ENCODE measurements around the gene ADAMTS16. TPM values are rescaled to one million over a fixed set of nuclear protein-coding genes. Genes with fewer than 3 reads are reported as not detected.

The ADAMTS16 gene
- total and polyA plus RNA-seq, 9 of the 15 experiments (the other 6 are each of a cell fraction or from before 2014, with no cell fraction given): not detected

- Histone ChIP-seq H3K27ac (ENCODE audit: extremely low read depth, low read depth, low read length) (no peak overlapping the region), H2AFZ (ENCODE audit: low read depth, low read length) (no peak overlapping the region), H3K9me1 (ENCODE audit: control insufficient read depth, insufficient read depth, low read length) (no peaks in the 10 kb centered on the region), H3K9me3 (replicated peaks; ENCODE audit: control insufficient read depth, insufficient read depth, low read depth, low read length) (no peaks in the 10 kb centered on the region), H3K4me2 (ENCODE audit: insufficient read depth, low read length) (no peak overlapping the region), H3K36me3 (ENCODE audit: control insufficient read depth, insufficient read depth, low read length) (no peaks in the 10 kb centered on the region), H3K79me2 (ENCODE audit: control insufficient read depth, insufficient read depth, low read length) (no peaks in the 10 kb centered on the region), H3K4me3 (no peak overlapping the region), H3K27me3 (ENCODE audit: control insufficient read depth in 2 of 2, insufficient read depth in 2 of 2, low read length in 2 of 2) (peaks cover 0 to 17% of the 10 kb centered on the region in 2 experiments; a peak in 2 of 5 replicates), H4K20me1 (replicated peaks; ENCODE audit: control insufficient read depth, insufficient read depth, low read length) (no peaks in the 10 kb centered on the region; the same call in 1 of the 2 replicates), H3K4me1 (replicated peaks in 1 of 2; ENCODE audit: control insufficient read depth in 2 of 2, insufficient read depth in 2 of 2, low read length in 2 of 2) (no peaks in the 10 kb centered on the region), H3K9ac (ENCODE audit: insufficient read depth in 1 of 2, low read depth in 2 of 2, low read length in 2 of 2) (no peak overlapping the region)
- intact Hi-C loops (cut with micrococcal nuclease) (no loop called here), in situ Hi-C loops (cut with MboI) (no loop called here)
- no TSS peak for BruUV-seq (replicated peaks)
- POLR2A ChIA-PET: no interaction called here
- no peak for FAIRE-seq
- 1% methylated on average over 14 of the region's 14 CpGs for WGBS (ENCODE audit: insufficient coverage, low coverage, missing lambda C conversion rate)
- no peak for DNase-seq (ENCODE audit: extremely low read depth in 1 of 4, low spot score in 3 of 4)
- no peak for ATAC-seq
- TF ChIP-seq FOXK2 (conservative IDR thresholded peaks at IDR 0.05 in 1 of 2, IDR thresholded peaks at IDR 0.05 in 1 of 2; ENCODE audit: low read depth in 2 of 2): no peak
- TF ChIP-seq OTX1 (CRISPR knock-in tag; IDR thresholded peaks at IDR 0.05): no peak
- TF ChIP-seq MEF2D (tag; conservative IDR thresholded peaks at IDR 0.05; ENCODE audit: low read depth): no peak
- no peak for TF ChIP-seq SAP30 (IDR thresholded peaks at IDR 0.05; ENCODE audit: borderline replicate concordance, insufficient read depth, low read depth, low read length, poor library complexity, severe bottlenecking)
- CTCF ChIA-PET (ENCODE audit: low intra/inter-chr PET ratio): no interaction called here
Measured at GRCh38 chr5:5181650-5182324, 41.7 kb downstream of the ADAMTS16 start.
